GM19328 (cell line): Measurements from ENCODE around the gene LCP2.

ENCODE experiments used
- ATAC-seq: cut with Tn5 transposase; IDR thresholded peaks from one replicate; pipeline ENCODE4 v1.9.1; 2021; ENCODE audit warnings: mild to moderate bottlenecking, moderate library complexity; ENCODE audit not compliant: unreplicated experiment

Gene LCP2

DNA sequence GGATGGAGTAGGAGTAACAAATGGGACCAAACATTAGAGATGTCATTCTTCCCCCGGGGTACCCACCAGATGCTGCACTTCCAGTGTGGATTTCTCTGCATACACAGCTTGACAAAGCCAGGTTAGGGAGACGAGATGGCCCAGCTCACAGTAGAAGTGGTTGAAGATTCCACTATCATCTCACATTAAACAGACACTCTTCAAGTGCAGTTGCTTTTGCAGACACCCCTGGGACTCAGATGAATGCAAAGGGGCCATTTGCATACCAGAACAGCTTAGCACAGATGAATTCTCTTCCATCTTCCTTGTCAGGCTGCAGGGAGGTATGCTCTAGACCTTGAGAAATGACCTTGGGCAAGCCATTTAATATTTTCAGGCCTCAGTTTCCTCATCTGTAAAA is 77.4 kb downstream of the LCP2 start:
- no peak for ATAC-seq

DNA sequence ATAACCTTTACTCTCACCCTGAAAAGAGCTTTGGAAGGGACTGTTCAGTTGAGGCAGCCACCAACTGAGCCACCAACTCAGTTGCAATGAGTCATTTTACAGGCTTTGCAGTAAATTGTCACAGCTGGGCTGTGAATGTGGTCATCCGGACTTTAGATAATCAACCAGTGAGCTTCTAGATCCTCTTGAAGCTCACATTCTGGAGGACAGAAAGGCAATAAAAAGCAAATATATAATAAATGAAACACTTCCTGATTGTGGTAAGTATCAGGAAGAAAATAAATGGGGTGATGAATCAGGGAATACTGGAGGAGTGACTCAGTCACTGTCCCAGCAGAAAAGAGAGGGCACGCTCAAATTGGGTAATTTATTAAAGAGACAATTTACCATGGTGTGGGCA is 78.0 kb downstream of the LCP2 start:
- no peak for ATAC-seq

DNA sequence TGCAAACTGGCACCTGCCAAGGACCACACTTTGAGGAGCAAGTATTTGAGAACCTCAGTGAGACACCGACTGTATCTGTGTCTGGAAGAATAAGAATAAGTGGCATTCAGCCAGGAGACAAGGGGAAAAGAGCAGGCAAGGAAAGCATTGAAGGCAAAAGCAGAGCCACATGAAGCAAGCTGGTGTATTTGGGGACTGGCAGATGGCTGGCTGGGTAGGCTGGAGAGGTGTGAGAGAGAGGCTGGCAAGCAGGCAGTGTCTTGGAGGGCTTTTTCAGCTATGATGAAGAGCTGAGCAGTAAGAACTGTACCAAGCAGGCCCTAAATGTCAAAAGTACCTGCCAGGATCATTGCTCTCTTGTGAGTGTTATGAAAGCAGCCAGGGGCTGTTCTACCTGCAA is 78.9 kb downstream of the LCP2 start:
- no peak for ATAC-seq

DNA sequence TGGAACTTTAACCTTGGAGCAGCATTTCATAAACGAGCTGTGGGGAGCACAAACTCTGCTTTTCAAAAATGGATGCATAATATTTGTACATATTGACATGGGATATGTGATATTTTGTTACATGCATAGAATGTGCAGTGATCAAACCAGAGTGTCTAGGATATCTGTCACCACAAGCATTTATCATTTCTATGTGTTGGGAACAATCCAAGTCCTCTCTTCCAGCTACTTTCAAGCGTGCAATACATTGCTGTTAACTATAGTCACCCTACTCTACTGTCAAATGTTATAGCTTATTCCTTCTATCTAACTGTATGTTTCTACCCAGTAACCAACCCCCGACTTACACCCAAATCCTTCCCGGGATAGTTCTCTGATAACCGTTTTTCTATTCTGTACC is 79.7 kb downstream of the LCP2 start:
- no peak for ATAC-seq

DNA sequence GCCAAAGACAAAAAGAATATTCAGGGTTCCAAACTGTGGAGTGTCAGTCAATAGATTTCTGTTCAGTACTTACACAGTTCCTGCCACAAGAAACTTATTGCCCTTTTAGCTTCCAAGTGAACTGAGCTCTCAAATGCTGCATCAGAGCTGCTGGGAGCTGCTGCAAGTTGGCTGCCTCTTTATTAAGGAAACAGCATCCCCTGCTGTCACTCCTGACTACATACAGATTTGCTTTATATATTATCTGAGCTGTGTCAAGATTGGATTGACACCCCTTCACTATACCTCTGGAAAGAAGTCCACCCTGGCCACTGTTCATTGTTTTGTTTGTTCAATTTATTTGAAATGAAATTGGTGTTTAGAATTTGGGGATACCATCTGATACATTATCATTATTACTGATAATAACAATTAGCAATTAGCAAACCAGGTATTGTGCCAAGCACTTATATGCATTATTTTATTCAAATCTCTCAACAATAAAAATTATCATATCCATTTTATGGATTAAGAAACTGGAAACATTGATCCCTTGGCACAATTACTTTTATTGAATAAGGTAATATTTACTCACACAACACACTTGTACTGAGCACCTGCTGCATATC is 81.2 kb downstream of the LCP2 start:
- no peak for ATAC-seq

DNA sequence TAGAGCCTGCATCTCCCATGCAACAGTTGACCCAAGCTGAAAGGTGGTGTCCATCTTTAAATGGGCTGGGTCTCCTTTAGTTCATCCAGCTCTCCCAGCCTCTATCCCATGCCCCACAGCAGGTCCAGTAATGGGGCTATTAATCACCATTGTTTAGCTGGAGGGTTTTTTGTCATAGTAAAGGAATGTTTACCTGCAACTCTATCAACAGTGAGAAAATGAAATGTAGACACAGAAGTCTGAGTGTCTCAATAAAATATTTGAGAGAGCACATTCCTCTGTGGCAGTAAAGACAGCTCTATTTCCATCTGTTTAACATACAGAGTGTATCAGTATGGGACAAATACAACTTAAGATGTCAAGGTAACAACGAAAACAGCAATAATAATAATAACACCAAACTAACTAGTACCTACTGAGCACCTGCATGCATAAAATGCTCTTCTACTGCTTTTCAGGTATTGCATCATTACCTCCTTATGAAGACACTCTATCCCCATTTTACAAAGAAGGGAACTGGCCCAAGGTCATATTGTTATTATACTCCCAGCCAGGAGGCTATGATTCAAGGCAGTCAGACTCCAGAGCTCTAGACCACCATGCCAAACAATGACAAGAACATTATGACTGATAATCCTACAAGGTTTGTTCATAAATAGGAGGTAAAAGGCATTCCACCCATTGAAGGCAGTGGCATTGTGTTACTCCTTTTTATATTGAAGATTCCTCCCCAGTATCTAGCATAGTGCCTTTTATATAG is 85.8 kb downstream of the LCP2 start:
- ATAC-seq, result no peak

DNA sequence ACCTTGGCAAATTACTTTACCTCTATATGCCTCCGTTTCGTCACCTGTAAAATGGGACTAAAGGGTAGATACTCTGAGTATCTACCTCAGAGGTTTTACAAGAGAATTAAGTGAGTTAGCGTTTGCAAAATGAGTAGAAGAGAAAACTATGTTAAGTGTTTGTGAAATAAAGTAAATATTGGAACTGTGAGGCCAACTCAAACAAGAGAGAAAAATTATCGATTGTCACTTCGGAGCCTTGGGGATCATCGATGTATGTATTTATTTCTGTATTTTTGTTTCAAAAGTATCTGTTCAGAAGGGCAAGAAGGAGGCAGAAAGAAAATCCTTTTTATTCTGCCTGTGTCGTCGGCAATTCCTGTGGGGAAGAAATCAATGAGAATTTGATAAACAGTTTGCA is 90.6 kb downstream of the LCP2 start:
- no peak for ATAC-seq

DNA sequence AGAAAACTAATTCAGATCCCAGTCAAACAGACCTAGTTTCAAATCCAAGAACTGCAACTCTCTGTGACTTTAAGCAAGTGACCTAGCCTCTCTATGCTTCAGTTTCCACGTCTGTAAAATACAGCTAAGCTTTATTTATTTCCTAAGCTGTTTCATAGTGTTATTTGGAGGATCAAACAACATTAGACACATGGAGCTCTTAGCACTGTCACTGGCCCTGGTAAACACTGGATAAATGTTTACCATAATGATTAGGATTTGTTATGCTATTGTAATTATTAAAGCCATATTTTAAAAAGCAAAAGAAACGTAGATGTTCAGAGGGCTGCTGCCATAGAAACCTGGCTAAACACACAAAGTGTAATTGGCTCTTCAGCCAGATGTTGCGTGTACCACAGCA is 91.4 kb downstream of the LCP2 start:
- no peak for ATAC-seq

DNA sequence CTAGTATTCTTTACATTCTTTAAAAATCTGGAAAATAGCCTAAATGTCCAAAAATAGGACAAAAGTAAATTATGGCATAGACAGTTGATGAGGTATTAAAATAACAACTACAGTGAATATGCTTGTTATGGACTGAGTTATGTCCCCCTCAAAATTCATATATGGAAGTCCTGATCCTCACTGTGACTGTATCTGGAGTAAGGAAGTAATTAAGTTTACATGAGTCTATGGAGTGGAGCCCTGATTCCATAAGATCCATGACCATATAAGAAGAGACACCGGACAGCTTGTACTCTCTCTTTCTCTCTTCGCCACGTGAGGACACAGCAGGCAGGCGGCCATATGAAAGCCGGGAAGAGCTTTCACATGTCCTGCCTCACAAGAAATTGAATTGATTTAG is 93.4 kb downstream of the LCP2 start:
- no peak for ATAC-seq

DNA sequence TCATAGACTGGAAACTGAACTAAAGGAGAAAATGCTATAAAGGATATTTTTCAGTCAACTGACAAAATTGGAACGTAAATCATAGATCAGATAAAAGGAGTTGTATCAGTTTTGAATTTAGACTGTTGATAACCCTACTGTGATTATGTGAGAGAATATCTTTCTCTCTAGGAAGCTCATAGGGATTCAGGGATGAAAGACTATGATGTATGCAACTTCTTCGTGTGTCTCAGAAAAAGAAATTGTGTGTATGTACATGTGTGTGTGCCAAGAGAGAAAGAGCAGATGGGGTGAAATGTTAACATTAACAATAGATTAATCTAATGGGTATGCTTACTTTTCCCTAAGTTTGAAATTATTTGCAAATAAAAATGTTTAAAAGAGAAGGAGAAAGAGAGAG is 95.5 kb downstream of the LCP2 start:
- no peak for ATAC-seq

DNA sequence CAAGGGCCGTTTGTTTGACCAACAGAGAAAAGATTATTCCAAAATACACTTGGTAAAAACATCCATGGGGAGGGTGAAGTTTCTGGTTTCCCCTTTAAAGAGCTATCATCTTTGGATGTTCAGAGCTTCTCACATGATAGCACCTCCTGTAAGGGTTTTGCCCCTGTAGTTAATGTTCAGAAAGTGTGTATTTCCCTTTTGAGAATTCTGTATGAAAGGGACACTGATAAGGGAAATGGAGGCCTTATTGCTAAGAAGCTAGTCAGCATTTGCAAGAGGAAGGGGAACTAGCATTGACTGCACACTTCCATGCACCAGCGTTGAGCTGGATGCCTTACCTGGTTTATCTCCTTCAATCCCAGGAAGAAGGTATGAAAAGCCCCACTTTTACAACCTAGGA is 96.3 kb downstream of the LCP2 start:
- no peak for ATAC-seq

DNA sequence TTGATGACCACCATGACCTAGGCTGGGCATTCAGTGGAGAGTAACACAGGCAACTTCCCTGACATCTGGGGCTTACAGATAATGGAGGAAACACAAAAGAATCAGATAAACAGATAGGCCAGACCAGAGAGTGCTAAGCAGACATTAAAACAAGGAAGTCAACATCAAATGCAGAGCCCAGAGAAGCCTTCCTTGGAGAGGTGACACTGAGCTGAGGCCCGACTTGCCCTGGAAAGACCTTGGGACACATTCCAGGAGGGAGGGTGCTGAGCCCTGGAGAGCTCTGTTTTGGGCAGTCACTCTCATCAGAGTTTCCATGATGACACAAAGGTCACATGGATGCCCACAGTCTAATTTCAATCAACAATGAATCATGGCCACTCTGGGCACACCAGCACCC is 96.7 kb downstream of the LCP2 start:
- ATAC-seq, result no peak
